Left lung (tissue), 10 donors: ENCODE results near the gene SYTL1. TPM values are rescaled to one million over a fixed set of nuclear protein-coding genes. Genes with fewer than 3 reads are reported as not detected.
"Not testable (repeated sequence)": the region's sequence is repeated elsewhere in the genome, so short reads cannot be mapped to it uniquely, and the experiment has no call there.

Experiments
- ATAC-seq: fragments of 200-7000 bp; cut with Tn5 transposase; one replicate; pipeline ENCODE4 v1.9.1; 2020; ENCODE audit warnings: moderate library complexity
- DNase-seq, 4 donors: peaks; one replicate each; pipeline ENCODE4 v3.0.0-alpha.2; 2013 to 2020
- H3K27ac ChIP-seq, 2 donors: fragments of 200-600 bp; sonication (generic) in 1 of 2; one replicate each; pipeline versions ENCODE4 v1.5.0 to v1.8.0; 2020 to 2021
- H3K27me3 ChIP-seq, 2 donors: fragments of 200-600 bp; sonication (generic) in 1 of 2; one replicate each; pipeline versions ENCODE4 v1.5.0 to v1.8.0; 2020 to 2021
- H3K36me3 ChIP-seq, 2 donors: fragments of 200-600 bp; sonication (generic) in 1 of 2; one replicate each; pipeline versions ENCODE4 v1.5.0 to v1.8.0; 2020 to 2021
- H3K4me1 ChIP-seq, 2 donors: fragments of 200-600 bp; one replicate each; pipeline ENCODE4 v1.8.0; 2021
- H3K4me3 ChIP-seq, 2 donors: fragments of 200-600 bp; sonication (generic) in 1 of 2; one replicate each; pipeline versions ENCODE4 v1.5.0 to v1.8.0; 2020 to 2021; ENCODE audit warnings: mild to moderate bottlenecking in 1 of 2
- H3K9me3 ChIP-seq, 2 donors: fragments of 200-600 bp; sonication (generic) in 1 of 2; one replicate each; pipeline versions ENCODE4 v1.5.0 to v1.8.0; 2020 to 2021
- CTCF ChIP-seq, 2 donors: fragments of 200-600 bp; sonication (generic) in 1 of 2; IDR thresholded peaks; one replicate each; pipeline versions ENCODE4 v1.5.0 to v1.8.0; 2021; ENCODE audit warnings: antibody characterized with exemption in 2 of 2
- intact Hi-C, 2 donors: fragments of 100-400 bp; cut with DNase I; formaldehyde crosslinking; loops; one replicate each; pipeline versions ENCODE4 v1.11.2 to v1.14.2; 2022
- polyA plus RNA-seq, 6 donors: library from polyadenylated mRNA; unstranded; fragments of 120-200 nt; gene quantifications; one replicate each; pipeline ENCODE4 v1.2.1, GENCODE V29; 2013; ENCODE audit not compliant: insufficient read length in 6 of 6
- total RNA-seq, 2 donors: library from RNA; stranded (reverse); fragmentation: NEBNext Ultra II Directional; extraction: Animal tissue kit (Norgen Biotek cat#: 25700); gene quantifications; one replicate each; pipeline ENCODE4 v1.2.1, GENCODE V29; 2021
- donor health status: DM: no; HTN: yes; CAD: no.
- donor health status: DM: no; HTN: no; CAD: no.

SYTL1 gene
- total and polyA plus RNA-seq, 8 donors: 4.7 to 44.1 (median 9.2) TPM

GRCh38 chr1:27383039-27383605, 41.3 kb downstream of the SYTL1 start, which contains the start of gene CD164L2:
Gene CD164L2 (minus strand): TSS chr1:27383333. CDS start chr1:27383239, 94 bp downstream.
- no peak within 1 kb of the TSS for H3K27ac ChIP-seq
- peak; percentile 95 for ATAC-seq
- intact Hi-C loops: loop anchor here in 1 of 2 donors (10.0 kb wide), 1 partner anchor 278 kb away; no protein-coding TSS in a partner anchor

GRCh38 chr1:27383661-27384060, 41.8 kb downstream of the SYTL1 start:
- Histone ChIP-seq H3K9me3 (no peaks in the 10 kb centered on the region), H3K36me3 (no peaks in the 10 kb centered on the region), H3K4me1 (peaks cover 3 to 26% of the 10 kb centered on the region in 2 donors), H3K27me3 (peaks cover 0 to 10% of the 10 kb centered on the region in 2 donors), H3K27ac (no peak overlapping the region), H3K4me3 (no peak overlapping the region)
- no peak for TF ChIP-seq CTCF (IDR thresholded peaks at IDR 0.05)
- DNase-seq (no peak), ATAC-seq (no peak)
- intact Hi-C loops: loop anchor here in 1 of 2 donors (10.0 kb wide), 1 partner anchor 279 kb away; no protein-coding TSS in a partner anchor

More at GRCh38 chr1:27383039-27383605, 41.3 kb downstream of the SYTL1 start, which contains the start of gene CD164L2:
- peak within 1 kb of the TSS in 1 of 2 donors; percentile 24 for H3K4me3 ChIP-seq
- H3K27me3 ChIP-seq: peaks cover 0 to 10% of the 10 kb centered on the region in 2 donors
- H3K36me3 ChIP-seq: no peaks in the 10 kb centered on the region
- DNase-seq: peak in 2 of 4 donors; percentile 77 to 90
- no peak for TF ChIP-seq CTCF (IDR thresholded peaks at IDR 0.05)
- H3K4me1 ChIP-seq: peaks cover 3 to 26% of the 10 kb centered on the region in 2 donors
- no peaks in the 10 kb centered on the region for H3K9me3 ChIP-seq

GRCh38 chr1:27384797-27385196, 43.0 kb downstream of the SYTL1 start:
- not testable (repeated sequence) for DNase-seq, H3K9me3 ChIP-seq, H3K4me3 ChIP-seq, H3K27ac ChIP-seq, ATAC-seq, H3K36me3 ChIP-seq
- Histone ChIP-seq H3K27me3 (peaks cover 0 to 10% of the 10 kb centered on the region in 2 donors), H3K4me1 (peaks cover 3 to 23% of the 10 kb centered on the region in 2 donors)
- intact Hi-C loops: loop anchor here in 1 of 2 donors (10.0 kb wide), 1 partner anchor 280 kb away; no protein-coding TSS in a partner anchor

- H3K27ac ChIP-seq: peak overlapping the region in 1 of 2 donors; percentile 50
- ATAC-seq: peak; percentile 60
- intact Hi-C loops: loop anchor here in 1 of 2 donors (10.0 kb wide), 1 partner anchor 284 kb away; no protein-coding TSS in a partner anchor
Measured at GRCh38 chr1:27388337-27389005, 46.6 kb downstream of the SYTL1 start.

More at GRCh38 chr1:27388337-27389005, 46.6 kb downstream of the SYTL1 start:
- peak in 2 of 4 donors; percentile 49 to 66 for DNase-seq
- TF ChIP-seq CTCF (IDR thresholded peaks at IDR 0.05): peak; percentile 79 to 93
- peaks cover 0 to 15% of the 10 kb centered on the region in 2 donors for H3K27me3 ChIP-seq
- no peaks in the 10 kb centered on the region for H3K9me3 ChIP-seq
- H3K4me3 ChIP-seq: no peak overlapping the region
- no peaks in the 10 kb centered on the region for H3K36me3 ChIP-seq
- peaks cover 9 to 23% of the 10 kb centered on the region in 2 donors for H3K4me1 ChIP-seq
